Measurements from ENCODE around the gene CHCHD5. TPM values are rescaled to one million over a fixed set of nuclear protein-coding genes. Genes with fewer than 3 reads are reported as not detected.

The CHCHD5 gene
- total and polyA plus RNA-seq, 9 donors: 1.7 to 28.6 (median 22.2) TPM

GRCh38 chr2:112633708-112634107 is 49.3 kb downstream of the CHCHD5 start:
- H3K27me3 ChIP-seq: no peaks in the 10 kb centered on the region
- no peak for DNase-seq
- WGBS, 3 donors: 82 to 92% (median 92%) methylated on average over 5 of the region's 5 CpGs
- no peaks in the 10 kb centered on the region for H3K4me1 ChIP-seq (ENCODE audit: insufficient read depth)
- H3K27ac ChIP-seq: no peak overlapping the region
- H3K9me3 ChIP-seq: no peaks in the 10 kb centered on the region
- TF ChIP-seq POLR2A (IDR thresholded peaks at IDR 0.05) (no peak), EP300 (IDR thresholded peaks at IDR 0.05) (no peak), CTCF (IDR thresholded peaks at IDR 0.05) (no peak)
- H3K36me3 ChIP-seq: no peaks in the 10 kb centered on the region
- no peak overlapping the region for H3K4me3 ChIP-seq
- intact Hi-C loops (cut with DNase I): no loop called here

DNA sequence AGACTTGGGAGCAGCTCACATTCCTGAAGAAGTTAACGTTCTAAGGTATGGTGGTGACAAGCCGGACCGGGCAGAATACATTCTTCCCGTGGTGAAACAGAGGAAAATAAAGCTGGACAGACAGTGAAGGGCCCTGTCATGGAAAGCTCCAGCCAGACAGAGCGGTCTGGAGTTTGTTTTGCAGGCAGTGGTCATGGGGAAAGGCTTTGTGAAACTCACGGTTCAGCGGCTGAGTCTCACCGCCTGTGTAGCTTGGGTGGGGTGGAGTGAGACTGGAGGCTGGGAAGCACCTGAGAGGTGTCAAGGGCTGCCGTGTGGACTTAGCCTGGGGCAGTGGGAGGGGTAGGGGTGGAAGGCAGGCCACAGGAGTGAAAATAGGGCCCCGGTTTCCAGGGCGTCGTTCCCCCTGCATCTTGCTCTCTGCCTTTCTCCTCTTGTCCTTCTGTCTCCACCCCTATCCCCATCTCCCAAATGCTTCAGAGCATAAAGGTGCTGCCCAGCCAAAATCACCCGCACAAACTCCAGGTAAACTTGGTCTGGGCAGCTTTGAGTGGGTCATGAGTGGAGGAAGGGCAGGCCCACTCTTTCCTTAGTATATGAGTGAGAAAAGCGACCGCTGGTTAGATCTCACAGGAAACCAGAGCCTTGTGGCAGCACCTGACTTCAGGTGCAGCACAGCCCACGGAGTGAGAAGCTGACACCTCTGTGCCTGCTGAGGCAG is 49.9 kb downstream of the CHCHD5 start:
- Histone ChIP-seq H3K4me1 (ENCODE audit: insufficient read depth) (no peaks in the 10 kb centered on the region), H3K27me3 (no peaks in the 10 kb centered on the region), H3K9me3 (no peaks in the 10 kb centered on the region), H3K27ac (no peak overlapping the region), H3K4me3 (no peak overlapping the region), H3K36me3 (no peaks in the 10 kb centered on the region)
- no peak for DNase-seq
- no peak for TF ChIP-seq CTCF (IDR thresholded peaks at IDR 0.05)
- no peak for TF ChIP-seq EP300 (IDR thresholded peaks at IDR 0.05)
- no peak for TF ChIP-seq POLR2A (IDR thresholded peaks at IDR 0.05)
- 81 to 83% (median 82%) methylated on average over 16 of the region's 16 CpGs for WGBS, 3 donors
- intact Hi-C loops (cut with DNase I): no loop called here

DNA sequence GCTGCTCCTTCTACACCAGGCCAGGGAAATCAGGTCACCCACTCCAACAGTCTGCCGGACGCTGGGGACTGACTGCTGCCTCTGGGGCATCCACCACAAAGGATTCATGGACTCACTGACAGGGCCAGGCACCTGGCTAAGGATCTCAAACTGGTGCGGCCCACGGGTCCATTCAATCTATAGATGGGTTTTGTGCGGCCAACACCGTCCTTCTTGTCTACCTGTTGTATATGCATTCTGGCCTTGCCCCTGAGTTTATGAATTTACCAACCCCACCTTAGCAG is 50.4 kb downstream of the CHCHD5 start:
- DNase-seq: no peak
- 92 to 95% (median 93%) methylated on average over 6 of the region's 6 CpGs for WGBS, 3 donors

GRCh38 chr2:112636605-112637288 is 52.3 kb downstream of the CHCHD5 start:
- WGBS, 3 donors: 84 to 88% (median 88%) methylated on average over 7 of the region's 7 CpGs
- H3K27me3 ChIP-seq: no peaks in the 10 kb centered on the region
- DNase-seq: no peak
- no peaks in the 10 kb centered on the region for H3K4me1 ChIP-seq (ENCODE audit: insufficient read depth)
- TF ChIP-seq POLR2A (IDR thresholded peaks at IDR 0.05) (no peak), EP300 (IDR thresholded peaks at IDR 0.05) (no peak), CTCF (IDR thresholded peaks at IDR 0.05) (no peak)
- H3K4me3 ChIP-seq: no peak overlapping the region
- intact Hi-C loops (cut with DNase I): no loop called here
- no peak overlapping the region for H3K27ac ChIP-seq
- H3K36me3 ChIP-seq: no peaks in the 10 kb centered on the region
- no peaks in the 10 kb centered on the region for H3K9me3 ChIP-seq

More for the DNA sequence above, 50.4 kb downstream of the CHCHD5 start:
- no peak for TF ChIP-seq EP300 (IDR thresholded peaks at IDR 0.05)
- no peak for TF ChIP-seq POLR2A (IDR thresholded peaks at IDR 0.05)
- TF ChIP-seq CTCF (IDR thresholded peaks at IDR 0.05): no peak
- Histone ChIP-seq H3K27ac (no peak overlapping the region), H3K27me3 (no peaks in the 10 kb centered on the region), H3K4me3 (no peak overlapping the region), H3K9me3 (no peaks in the 10 kb centered on the region), H3K4me1 (ENCODE audit: insufficient read depth) (no peaks in the 10 kb centered on the region), H3K36me3 (no peaks in the 10 kb centered on the region)
- intact Hi-C loops (cut with DNase I): no loop called here
